Loucy (cell line): ENCODE results near the gene CRB3.

Experiments
- CTCF ChIP-seq: fragments of 200-600 bp; sonication (generic); conservative IDR thresholded peaks from 2 replicates; pipeline ENCODE4 v1.5.1; 2014; ENCODE audit warnings: mild to moderate bottlenecking, antibody characterized with exemption, low read length
- EZH2phosphoT487 ChIP-seq: fragments of 200-600 bp; IDR thresholded peaks from 2 replicates; pipeline ENCODE4 v1.6.1; 2018; ENCODE audit warnings: antibody characterized with exemption, mild to moderate bottlenecking, moderate library complexity, borderline replicate concordance

GRCh38 chr19:6490134-6490533 lies 26.1 kb downstream of the CRB3 start:
- TF ChIP-seq CTCF (no peak), EZH2phosphoT487 (no peak)
